Heart left ventricle (tissue), 13 donors: ENCODE data around the gene FRRS1.

Source experiments
- CTCF ChIP-seq, 12 donors: fragments of 200-600 bp; sonication (generic) in 4 of 12; IDR thresholded peaks; one replicate each; pipeline versions ENCODE4 v1.5.0 to v1.8.0; 2018 to 2022; ENCODE audit warnings: antibody characterized with exemption in 12 of 12, mild to moderate bottlenecking in 5 of 12
- POLR2A ChIP-seq, 2 donors: fragments of 450-650 bp; IDR thresholded peaks; one replicate each; pipeline ENCODE4 v1.6.1; 2017; ENCODE audit warnings: antibody characterized with exemption in 2 of 2, mild to moderate bottlenecking in 2 of 2, moderate library complexity in 2 of 2
- donor health status: ischemic (EF 13 %, LVEDD 7.1; RV severe dilation, severe dysfunction).
- donor health status: DM: no; HTN: yes; CAD: no.
- donor health status: DM: no; HTN: no; CAD: no.
- donor health status: ischemic (EF 25% LVEDD 6.9; RV normal size, moderate dysfunction).
- donor health status: ischemic (EF 25% LVEDD 5.7; RV mildly dilated, moderate dysfunction).
- donor health status: ischemic (EF 35%, LVEDD 5.7; RV mildly dilated, moderate dysfunction).
- donor health status: nonischemic (EF 11% LVEDD 7.7; RV severe dilation, severe dysfunction).
- donor health status: DM: yes; HTN: yes; CAD: no.
- donor health status: PGD.
- donor health status: ischemic (EF 29% LVEDD 5.4; RV normal size, mild dysfunction).
- donor health status: nonischemic (EF 23%, LVEDD 6.1; RV moderate dilation, normal function).

DNA sequence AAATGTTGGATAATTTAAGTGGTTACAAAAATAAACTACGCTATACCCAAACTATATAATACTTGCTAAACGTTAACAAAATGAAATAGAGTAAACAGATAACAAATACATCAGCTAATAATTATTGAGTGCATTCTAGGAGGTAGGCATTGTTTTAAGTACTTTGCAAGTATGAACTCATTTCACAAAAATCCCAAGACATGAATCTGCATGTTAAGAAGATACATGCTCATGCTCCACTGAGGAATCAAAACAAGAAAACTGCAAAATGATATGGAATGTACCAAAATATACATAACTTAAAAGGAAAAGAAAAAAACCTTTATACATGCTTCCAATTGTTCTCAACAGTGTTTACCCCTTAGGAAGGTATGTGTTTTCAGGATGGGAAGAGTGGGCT lies 2.5 kb downstream of the FRRS1 start:
- TF ChIP-seq POLR2A (IDR thresholded peaks at IDR 0.05), result no peak
- TF ChIP-seq CTCF (IDR thresholded peaks at IDR 0.05), result no peak
